Heart left ventricle (tissue), 16 donors: ENCODE measurements around the gene UQCR11. TPM values are rescaled to one million over a fixed set of nuclear protein-coding genes. Genes with fewer than 3 reads are reported as not detected.
"Not testable (repeated sequence)": the region's sequence is repeated elsewhere in the genome, so short reads cannot be mapped to it uniquely, and the experiment has no call there.

Experiments used
- ATAC-seq, 4 donors: fragments of 200-7000 bp; cut with Tn5 transposase; one replicate each; pipeline ENCODE4 v1.9.1; 2020 to 2022; ENCODE audit warnings: moderate library complexity in 4 of 4, mild to moderate bottlenecking in 3 of 4, moderate number of reproducible peaks in 1 of 4
- DNase-seq, 5 donors: peaks; one replicate each; pipeline ENCODE4 v3.0.0-alpha.2; 2020
- H3K27ac ChIP-seq, 12 donors: fragments of 200-600 bp; sonication (generic) in 4 of 12; one replicate each; pipeline versions ENCODE4 v1.5.0 to v1.8.0; 2016 to 2022; ENCODE audit warnings: mild to moderate bottlenecking in 2 of 12
- H3K27me3 ChIP-seq, 9 donors: fragments of 200-600 bp; sonication (generic) in 2 of 9; one replicate each; pipeline versions ENCODE4 v1.5.1 to v1.8.0; 2016 to 2022; ENCODE audit warnings: mild to moderate bottlenecking in 3 of 9
- H3K36me3 ChIP-seq, 9 donors: fragments of 200-600 bp; sonication (generic) in 2 of 9; one replicate each; pipeline versions ENCODE4 v1.5.0 to v1.8.0; 2018 to 2022; ENCODE audit warnings: mild to moderate bottlenecking in 2 of 9
- H3K4me1 ChIP-seq, 12 donors: fragments of 200-600 bp; sonication (generic) in 4 of 12; one replicate each; pipeline versions ENCODE4 v1.5.0 to v1.8.0; 2016 to 2022; ENCODE audit warnings: mild to moderate bottlenecking in 3 of 12
- H3K4me3 ChIP-seq, 12 donors: fragments of 200-600 bp; sonication (generic) in 4 of 12; one replicate each; pipeline versions ENCODE4 v1.5.0 to v1.8.0; 2017 to 2022; ENCODE audit warnings: mild to moderate bottlenecking in 9 of 12, moderate library complexity in 4 of 12
- H3K9me3 ChIP-seq, 12 donors: fragments of 200-600 bp; sonication (generic) in 4 of 12; one replicate each; pipeline versions ENCODE4 v1.5.0 to v1.8.0; 2016 to 2022; ENCODE audit warnings: mild to moderate bottlenecking in 1 of 12
- CTCF ChIP-seq, 12 donors: fragments of 200-600 bp; sonication (generic) in 4 of 12; IDR thresholded peaks; one replicate each; pipeline versions ENCODE4 v1.5.0 to v1.8.0; 2018 to 2022; ENCODE audit warnings: antibody characterized with exemption in 12 of 12, mild to moderate bottlenecking in 5 of 12
- POLR2A ChIP-seq, 2 donors: fragments of 450-650 bp; IDR thresholded peaks; one replicate each; pipeline ENCODE4 v1.6.1; 2017; ENCODE audit warnings: antibody characterized with exemption in 2 of 2, mild to moderate bottlenecking in 2 of 2, moderate library complexity in 2 of 2
- WGBS, 4 donors: extraction: QIAGEN DNeasy Blood & Tissue Kit in 2 of 4; methylation state at CpG; one replicate each; pipeline versions ENCODE4 v1.1.5 to v1.1.7; 2013 to 2018; 5-methylcytosine and 5-hydroxymethylcytosine counted together
- intact Hi-C, 10 donors: fragments of 100-400 bp; cut with DNase I; formaldehyde crosslinking; loops; one replicate each; pipeline versions ENCODE4 v1.11.1 to v1.14.2; 2022
- polyA plus RNA-seq, 2 donors: library from polyadenylated mRNA; stranded (reverse); fragments of 200-250 nt; gene quantifications; one replicate each; pipeline ENCODE4 v1.2.3, GENCODE V29; 2013
- total RNA-seq, 9 donors: library from RNA; depleted of rRNA in 2 of 9; stranded (reverse); fragments of >200 nt in 2 of 9; fragmentation: NEBNext Ultra II Directional in 3 of 9; extraction: Animal tissue kit (Norgen Biotek cat#: 25700) in 3 of 9; gene quantifications; one replicate each; pipeline versions ENCODE4 v1.1.0 to v1.2.4, GENCODE V29; 2016 to 2023
- donor health status: ischemic (EF 13 %, LVEDD 7.1; RV severe dilation, severe dysfunction).
- donor health status: healthy with polysubstance abuse.
- donor health status: DM: no; HTN: yes; CAD: no.
- donor health status: DM: no; HTN: no; CAD: no.
- donor health status: ischemic (EF 25% LVEDD 6.9; RV normal size, moderate dysfunction).
- donor health status: ischemic (EF 25% LVEDD 5.7; RV mildly dilated, moderate dysfunction).
- donor health status: healthy.
- donor health status: DM: yes; HTN: yes; CAD: no.
- donor health status: ischemic (EF 35%, LVEDD 5.7; RV mildly dilated, moderate dysfunction).
- donor health status: nonischemic (EF 11% LVEDD 7.7; RV severe dilation, severe dysfunction).
- donor health status: DM: yes; HTN: yes; CAD: no.
- donor health status: PGD.
- donor health status: ischemic (EF 29% LVEDD 5.4; RV normal size, mild dysfunction).
- donor health status: nonischemic (EF 23%, LVEDD 6.1; RV moderate dilation, normal function).

The UQCR11 gene
- total and polyA plus RNA-seq, 11 donors, result 170 to 982 (median 671) TPM

DNA sequence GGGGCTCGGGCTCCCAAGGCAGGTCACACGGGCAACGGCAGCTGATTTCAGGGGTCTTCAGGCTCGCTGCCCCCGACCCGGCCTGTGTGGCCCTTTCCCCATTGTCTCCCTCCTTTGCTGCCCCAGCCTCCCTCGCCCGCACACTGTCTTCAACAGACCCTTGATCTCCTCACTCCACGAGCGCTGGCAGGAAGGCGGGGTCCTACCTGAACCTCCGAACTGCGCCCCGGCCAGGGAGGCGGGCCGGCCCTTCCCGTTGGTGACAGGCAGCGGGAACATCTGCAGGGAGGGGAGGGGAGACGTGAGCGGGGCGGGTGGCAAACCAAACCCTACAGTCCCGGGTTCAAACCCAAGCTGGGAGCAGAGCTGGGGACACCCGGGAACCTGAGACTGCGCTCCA, 40.9 kb upstream of the UQCR11 start:
- TF ChIP-seq CTCF (IDR thresholded peaks at IDR 0.05), result no peak
- no peak for TF ChIP-seq POLR2A (IDR thresholded peaks at IDR 0.05)
- Histone ChIP-seq H3K9me3 (no peaks in the 10 kb centered on the region), H3K4me3 (no peak overlapping the region), H3K27ac (no peak overlapping the region), H3K4me1 (peaks cover 0 to 13% (median 9%) of the 10 kb centered on the region in 12 donors), H3K36me3 (peaks cover 0 to 50% (median 24%) of the 10 kb centered on the region in 9 donors), H3K27me3 (no peaks in the 10 kb centered on the region)
- intact Hi-C loops, result no loop called here
- WGBS, 4 donors, result 88 to 94% (median 91%) methylated on average over 22 to 24 of the region's 24 CpGs
- ATAC-seq (no peak), DNase-seq (peak in 2 of 5 donors; percentile 17 to 51)

- DNase-seq, result peak in 3 of 5 donors; percentile 12 to 35 (median 21)
- no peak overlapping the region for H3K27ac ChIP-seq
- H3K4me3 ChIP-seq, result no peak overlapping the region
- H3K9me3 ChIP-seq, result no peaks in the 10 kb centered on the region
- no peaks in the 10 kb centered on the region for H3K27me3 ChIP-seq
- peaks cover 0 to 4% (median 1%) of the 10 kb centered on the region in 12 donors for H3K4me1 ChIP-seq
- intact Hi-C loops, result no loop called here
- H3K36me3 ChIP-seq, result peaks cover 0 to 53% (median 25%) of the 10 kb centered on the region in 9 donors
- WGBS, 4 donors, result 90 to 94% (median 93%) methylated on average over 19 to 23 of the region's 23 CpGs
- ATAC-seq, result no peak
- TF ChIP-seq CTCF (IDR thresholded peaks at IDR 0.05) (no peak), POLR2A (IDR thresholded peaks at IDR 0.05) (no peak)
Measured at GRCh38 chr19:1645299-1645698, 40.0 kb upstream of the UQCR11 start.

DNA sequence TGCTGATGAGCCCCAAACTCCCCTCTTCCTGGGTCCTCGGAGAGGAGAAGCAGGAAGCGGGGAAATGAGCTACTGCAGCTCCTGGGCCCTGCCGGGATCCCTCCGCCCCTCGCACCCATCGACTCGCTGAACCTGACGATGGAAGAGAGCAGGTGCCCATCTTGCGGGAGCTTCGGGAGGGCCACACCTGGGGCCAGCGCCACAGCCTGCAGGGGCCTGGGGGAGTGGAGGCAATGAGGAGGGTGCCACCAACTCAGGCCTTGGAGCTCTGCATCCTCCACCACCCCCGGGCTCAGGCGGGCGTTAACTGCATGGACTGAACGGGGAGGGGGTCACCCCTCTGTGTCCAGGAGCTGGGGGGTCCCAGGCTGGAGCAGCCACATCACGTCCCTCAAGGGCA, 38.8 kb upstream of the UQCR11 start:
- H3K27me3 ChIP-seq, result no peaks in the 10 kb centered on the region
- H3K4me1 ChIP-seq, result no peaks in the 10 kb centered on the region
- peaks cover 0 to 54% (median 26%) of the 10 kb centered on the region in 9 donors for H3K36me3 ChIP-seq
- no peak for ATAC-seq
- H3K9me3 ChIP-seq, result no peaks in the 10 kb centered on the region
- 90 to 95% (median 92%) methylated on average over 9 to 16 of the region's 16 CpGs for WGBS, 4 donors
- TF ChIP-seq CTCF (IDR thresholded peaks at IDR 0.05) (no peak), POLR2A (IDR thresholded peaks at IDR 0.05) (no peak)
- intact Hi-C loops, result no loop called here
- no peak overlapping the region for H3K4me3 ChIP-seq
- no peak overlapping the region for H3K27ac ChIP-seq
- DNase-seq, result no peak

DNA sequence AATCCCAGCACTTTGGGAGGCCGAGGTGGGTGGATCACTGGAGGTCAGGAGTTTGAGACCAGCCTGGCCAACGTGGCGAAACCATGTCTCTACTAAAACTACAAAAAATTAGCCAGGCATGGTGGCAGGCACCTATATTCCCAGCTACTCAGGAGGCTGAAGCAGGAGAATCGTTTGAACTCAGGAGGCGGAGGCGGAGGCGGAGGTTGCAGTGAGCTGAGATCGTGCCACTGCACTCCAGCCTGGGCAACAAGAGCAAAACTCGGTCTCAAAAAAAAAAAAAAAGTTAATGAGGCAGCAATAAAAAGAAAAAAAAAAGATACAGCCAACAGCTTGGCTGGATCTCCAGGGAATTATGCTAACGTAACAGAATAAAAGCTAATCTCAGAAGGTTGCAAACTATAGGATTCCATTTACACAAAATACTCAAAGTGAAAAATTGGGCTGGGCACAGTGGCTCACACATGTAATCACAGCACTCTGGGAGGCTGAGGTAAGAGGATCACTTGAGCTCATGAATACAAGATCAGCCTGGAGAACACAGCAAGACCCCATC, 35.7 kb upstream of the UQCR11 start:
- DNase-seq, H3K4me1 ChIP-seq, ATAC-seq, H3K4me3 ChIP-seq, intact Hi-C loops, H3K27me3 ChIP-seq, H3K27ac ChIP-seq, H3K9me3 ChIP-seq: not testable (repeated sequence)
- peaks cover 0 to 59% (median 38%) of the 10 kb centered on the region in 9 donors for H3K36me3 ChIP-seq
- WGBS, 4 donors, result 90 to 93% (median 92%) methylated on average over 10 of the region's 10 CpGs
